GM12865 (cell line): ENCODE data around the gene UNC45A.

ENCODE experiments used
- DNase-seq: peaks from one replicate; pipeline ENCODE4 v3.0.0; 2010; ENCODE audit warnings: low read depth
- H3K4me3 ChIP-seq: 2 replicates; pipeline ENCODE4 v1.5.1; 2011; ENCODE audit warnings: mild to moderate bottlenecking, low read depth, low read length, control low read depth
- CTCF ChIP-seq: IDR thresholded peaks from 2 replicates; pipeline ENCODE4 v1.5.1; 2011; ENCODE audit warnings: low read length, control low read depth, low read depth, inconsistent platforms; ENCODE audit not compliant: insufficient read depth; ENCODE audit errors: missing control alignments

Gene UNC45A

GRCh38 chr15:90931575-90931827 is 3.6 kb upstream of the UNC45A start:
- TF ChIP-seq CTCF, result no peak
- H3K4me3 ChIP-seq, result peak overlapping the region; percentile 85

GRCh38 chr15:90931828-90932659 is 3.0 kb upstream of the UNC45A start, which contains the start of gene HDDC3:
Gene HDDC3, minus strand, starts transcription at chr15:90932549. Its CDS starts 9 bp downstream, at chr15:90932540.
- DNase-seq, result peak; percentile 95
- peak; percentile 97 for TF ChIP-seq CTCF
- H3K4me3 ChIP-seq, result peak within 1 kb of the TSS; percentile 85

More at GRCh38 chr15:90931575-90931827, 3.6 kb upstream of the UNC45A start:
- DNase-seq, result no peak

GRCh38 chr15:90932660-90932991 is 2.5 kb upstream of the UNC45A start:
- DNase-seq, result no peak
- no peak overlapping the region; the same call in 1 of the 2 replicates for H3K4me3 ChIP-seq
- no peak for TF ChIP-seq CTCF

- TF ChIP-seq CTCF, result no peak
- no peak overlapping the region for H3K4me3 ChIP-seq
- DNase-seq, result no peak
Observed at GRCh38 chr15:90933301-90933700, 1.8 kb upstream of the UNC45A start.

- TF ChIP-seq CTCF, result peak; percentile 98
- peak overlapping the region; percentile 69 for H3K4me3 ChIP-seq
- DNase-seq, result peak; percentile 94
Observed at GRCh38 chr15:90934256-90934948, 683 bp upstream of the UNC45A start.

GRCh38 chr15:90936823-90937222 is 1.7 kb downstream of the UNC45A start:
- DNase-seq, result no peak
- no peak overlapping the region for H3K4me3 ChIP-seq
- TF ChIP-seq CTCF, result no peak
